OCI-LY7 (cell line): ENCODE results near the gene EPHA1. TPM values are rescaled to one million over a fixed set of nuclear protein-coding genes. Genes with fewer than 3 reads are reported as not detected.

ENCODE experiments used
- BruUV-seq: library from RNA; stranded (reverse); fragments of 400-500 nt; replicated peaks from 2 replicates; lab custom pipeline; 2021; lab: Mats Ljungman, UMichigan
- CTCF ChIA-PET: fragments of 300-600 bp; sonication (Branson Sonifier 250); formaldehyde crosslinking; loops from one replicate; lab custom pipeline; 2022; ENCODE audit warnings: antibody characterized with exemption; ENCODE audit not compliant: unreplicated experiment; lab: Charles Lee
- POLR2A ChIA-PET: fragments of 300-600 bp; sonication (Branson Sonifier 250); formaldehyde crosslinking; loops from one replicate; lab custom pipeline; 2022; ENCODE audit warnings: antibody characterized with exemption; lab: Charles Lee
- DNase-seq: peaks from one replicate; pipeline ENCODE4 v3.0.0-alpha.2; 2015; ENCODE audit warnings: low spot score
- H2AFZ ChIP-seq: fragments of 200-600 bp; sonication (generic), shearing (Covaris generic); 2 replicates; pipeline ENCODE4 v1.6.1; 2014; ENCODE audit warnings: mild to moderate bottlenecking, antibody characterized with exemption, low read length, moderate library complexity
- H3K27ac ChIP-seq: fragments of 200-600 bp; sonication (generic); 2 replicates; pipeline ENCODE4 v1.5.1; 2014; ENCODE audit warnings: mixed run types, low read depth, mild to moderate bottlenecking, moderate library complexity, low read length, inconsistent platforms; ENCODE audit not compliant: poor library complexity, severe bottlenecking
- H3K36me3 ChIP-seq: fragments of 200-600 bp; sonication (generic); 2 replicates; pipeline ENCODE4 v1.6.1; 2014; ENCODE audit warnings: mild to moderate bottlenecking, antibody characterized with exemption, low read length, moderate library complexity, mixed read lengths; ENCODE audit not compliant: insufficient read depth
- H3K4me1 ChIP-seq: fragments of 200-600 bp; sonication (generic); 2 replicates; pipeline ENCODE4 v1.5.1; 2014; ENCODE audit warnings: mild to moderate bottlenecking, low read length; ENCODE audit not compliant: insufficient read depth, poor library complexity, severe bottlenecking
- H3K4me2 ChIP-seq: fragments of 200-600 bp; sonication (generic); 2 replicates; pipeline ENCODE4 v1.6.1; 2014; ENCODE audit warnings: mild to moderate bottlenecking, low read length
- H3K4me3 ChIP-seq: fragments of 200-600 bp; sonication (generic); 2 replicates; pipeline ENCODE4 v1.5.1; 2014; ENCODE audit warnings: mild to moderate bottlenecking, low read depth, low read length; ENCODE audit not compliant: poor library complexity, severe bottlenecking
- H3K79me2 ChIP-seq: fragments of 200-600 bp; sonication (generic); 2 replicates; pipeline ENCODE4 v1.6.1; 2016; ENCODE audit warnings: low read depth, mild to moderate bottlenecking, low read length, moderate library complexity, mixed read lengths; ENCODE audit not compliant: insufficient read depth
- H3K9me2 ChIP-seq: fragments of 200-600 bp; sonication (generic); 2 replicates; pipeline ENCODE4 v1.6.1; 2016; ENCODE audit warnings: mild to moderate bottlenecking, low read length, mixed read lengths; ENCODE audit not compliant: insufficient read depth
- H3K9me3 ChIP-seq: fragments of 200-600 bp; sonication (generic); 2 replicates; pipeline ENCODE4 v1.6.1; 2014; ENCODE audit warnings: mild to moderate bottlenecking, mixed run types, low read length, mixed read lengths
- H4K20me1 ChIP-seq: fragments of 200-600 bp; sonication (generic); 2 replicates; pipeline ENCODE4 v1.6.1; 2014; ENCODE audit warnings: mild to moderate bottlenecking, antibody characterized with exemption, low read length, moderate library complexity, mixed read lengths; ENCODE audit not compliant: insufficient read depth
- EZH2phosphoT487 ChIP-seq: fragments of 200-600 bp; sonication (generic); IDR thresholded peaks from 2 replicates; pipeline ENCODE4 v1.6.1; 2018; ENCODE audit warnings: low read depth, borderline replicate concordance, mild to moderate bottlenecking, mixed run types, antibody characterized with exemption, low read length, moderate library complexity, mixed read lengths
- intact Hi-C: fragments of 100-400 bp; cut with micrococcal nuclease; formaldehyde crosslinking; loops from one replicate; pipeline ENCODE4 v1.10.0; 2022; ENCODE audit not compliant: unreplicated experiment
- total RNA-seq, 2 experiments: library from RNA; depleted of rRNA in 1 of 2; stranded (reverse); fragments of >200 nt in 1 of 2; shearing (Covaris generic) in 1 of 2; gene quantifications; 2 replicates each; pipeline ENCODE4 v1.2.3, GENCODE V29; 2014 to 2022
- TF ChIP-seq, protein P1 (sequence below): fragments of 200-600 bp; sonication (generic); conservative IDR thresholded peaks from 2 replicates; pipeline ENCODE4 v1.5.1; 2014; ENCODE audit warnings: mild to moderate bottlenecking, antibody characterized with exemption, low read length, moderate library complexity, mixed read lengths

EPHA1 gene
- total RNA-seq, 2 experiments from 2014 or later: not detected

DNA sequence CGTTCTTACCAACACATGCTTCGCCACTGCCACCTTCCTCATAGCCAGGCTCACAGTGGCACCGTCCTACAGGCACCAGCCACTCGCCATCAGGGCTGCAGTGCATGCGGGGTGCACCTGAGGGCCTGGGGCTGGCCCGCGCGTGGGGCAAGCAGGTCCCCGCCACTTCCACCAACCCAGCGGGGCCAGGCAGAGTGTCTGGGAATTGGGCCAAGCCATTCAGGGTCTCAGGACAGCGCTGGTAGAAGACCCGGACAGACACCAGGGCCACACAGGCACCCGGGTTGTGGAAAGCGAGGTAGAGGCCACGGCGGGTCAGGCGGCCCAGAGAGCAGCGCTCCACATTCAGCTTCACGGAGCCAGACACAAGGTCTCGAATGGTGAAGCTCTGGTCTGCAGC lies 9.0 kb downstream of the EPHA1 start:
- intact Hi-C loops: no loop called here
- no peaks in the 10 kb centered on the region; the same call in 1 of the 2 replicates for H4K20me1 ChIP-seq
- H3K36me3 ChIP-seq: no peaks in the 10 kb centered on the region
- BruUV-seq: no TSS peak
- no peak overlapping the region for H3K27ac ChIP-seq
- no peak overlapping the region for H3K4me2 ChIP-seq
- H3K9me3 ChIP-seq: no peaks in the 10 kb centered on the region
- H3K9me2 ChIP-seq: no peaks in the 10 kb centered on the region
- POLR2A ChIA-PET: no interaction called here
- CTCF ChIA-PET: no interaction called here
- DNase-seq: no peak
- TF ChIP-seq, protein P1, sequence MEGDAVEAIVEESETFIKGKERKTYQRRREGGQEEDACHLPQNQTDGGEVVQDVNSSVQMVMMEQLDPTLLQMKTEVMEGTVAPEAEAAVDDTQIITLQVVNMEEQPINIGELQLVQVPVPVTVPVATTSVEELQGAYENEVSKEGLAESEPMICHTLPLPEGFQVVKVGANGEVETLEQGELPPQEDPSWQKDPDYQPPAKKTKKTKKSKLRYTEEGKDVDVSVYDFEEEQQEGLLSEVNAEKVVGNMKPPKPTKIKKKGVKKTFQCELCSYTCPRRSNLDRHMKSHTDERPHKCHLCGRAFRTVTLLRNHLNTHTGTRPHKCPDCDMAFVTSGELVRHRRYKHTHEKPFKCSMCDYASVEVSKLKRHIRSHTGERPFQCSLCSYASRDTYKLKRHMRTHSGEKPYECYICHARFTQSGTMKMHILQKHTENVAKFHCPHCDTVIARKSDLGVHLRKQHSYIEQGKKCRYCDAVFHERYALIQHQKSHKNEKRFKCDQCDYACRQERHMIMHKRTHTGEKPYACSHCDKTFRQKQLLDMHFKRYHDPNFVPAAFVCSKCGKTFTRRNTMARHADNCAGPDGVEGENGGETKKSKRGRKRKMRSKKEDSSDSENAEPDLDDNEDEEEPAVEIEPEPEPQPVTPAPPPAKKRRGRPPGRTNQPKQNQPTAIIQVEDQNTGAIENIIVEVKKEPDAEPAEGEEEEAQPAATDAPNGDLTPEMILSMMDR: no peak
- TF ChIP-seq EZH2phosphoT487: no peak
- no peak overlapping the region for H2AFZ ChIP-seq
- no peak overlapping the region for H3K4me3 ChIP-seq
- H3K79me2 ChIP-seq: no peaks in the 10 kb centered on the region
- no peaks in the 10 kb centered on the region for H3K4me1 ChIP-seq

DNA sequence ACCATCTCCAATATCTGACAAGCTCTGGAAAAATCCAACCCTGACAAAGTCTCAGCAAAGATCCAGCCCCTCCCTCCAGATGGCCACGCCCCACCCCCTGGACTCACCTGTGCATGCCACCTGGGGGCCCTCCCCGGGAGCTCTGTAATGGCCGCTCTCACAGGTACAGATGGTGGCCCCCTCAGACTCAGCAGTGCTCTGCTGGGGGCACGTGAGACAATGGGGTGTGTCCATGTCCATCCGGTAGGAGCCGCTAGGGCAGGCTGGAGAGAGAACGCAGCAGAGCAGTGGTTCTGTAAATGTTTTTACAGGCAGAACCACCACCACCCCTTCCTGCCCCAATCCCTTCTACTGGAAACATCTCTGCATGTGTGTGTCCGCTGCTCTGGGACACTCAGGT lies 9.5 kb downstream of the EPHA1 start:
- DNase-seq: no peak
- Histone ChIP-seq H4K20me1 (no peaks in the 10 kb centered on the region; the same call in 1 of the 2 replicates), H2AFZ (no peak overlapping the region), H3K4me1 (no peaks in the 10 kb centered on the region), H3K79me2 (no peaks in the 10 kb centered on the region), H3K4me2 (no peak overlapping the region), H3K36me3 (no peaks in the 10 kb centered on the region), H3K4me3 (no peak overlapping the region), H3K27ac (no peak overlapping the region), H3K9me2 (no peaks in the 10 kb centered on the region), H3K9me3 (no peaks in the 10 kb centered on the region)
- ChIA-PET POLR2A (no interaction called here), CTCF (no interaction called here)
- intact Hi-C loops: no loop called here
- TF ChIP-seq EZH2phosphoT487: no peak
- TF ChIP-seq, protein P1: no peak
- no TSS peak for BruUV-seq

DNA sequence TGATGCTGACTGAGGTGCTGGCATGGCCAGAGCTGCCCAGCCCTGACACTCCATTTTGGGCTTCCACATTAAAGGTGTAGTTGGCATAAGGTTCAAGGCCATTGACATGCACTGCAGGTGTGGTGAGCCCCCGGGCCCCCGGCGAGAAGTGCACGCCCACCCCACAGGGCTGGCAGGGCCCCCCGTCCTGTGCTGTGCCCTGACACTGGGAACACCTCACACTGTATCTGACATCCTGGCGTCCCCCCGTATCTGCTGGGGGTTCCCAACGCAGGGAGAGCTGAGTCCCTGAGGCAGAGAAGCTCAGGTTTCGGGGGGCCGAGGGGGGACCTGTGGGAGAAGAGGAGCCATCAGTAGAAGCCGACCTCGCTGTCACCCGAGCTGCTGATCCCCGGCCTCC lies 10.0 kb downstream of the EPHA1 start:
- CTCF ChIA-PET: no interaction called here

More for the DNA sequence above, 10.0 kb downstream of the EPHA1 start:
- H3K79me2 ChIP-seq: no peaks in the 10 kb centered on the region
- no peaks in the 10 kb centered on the region for H3K36me3 ChIP-seq
- H3K4me2 ChIP-seq: no peak overlapping the region
- no peaks in the 10 kb centered on the region for H3K9me3 ChIP-seq
- no peak overlapping the region for H3K27ac ChIP-seq
- no peak overlapping the region for H2AFZ ChIP-seq
- TF ChIP-seq EZH2phosphoT487: no peak
- TF ChIP-seq, protein P1: no peak
- intact Hi-C loops: no loop called here
- H3K9me2 ChIP-seq: no peaks in the 10 kb centered on the region
- H4K20me1 ChIP-seq: no peaks in the 10 kb centered on the region; the same call in 1 of the 2 replicates
- no TSS peak for BruUV-seq
- no peak for DNase-seq
- H3K4me1 ChIP-seq: no peaks in the 10 kb centered on the region
- no peak overlapping the region for H3K4me3 ChIP-seq
- POLR2A ChIA-PET: no interaction called here
